Natural killer cell (primary cell): ENCODE measurements around the gene CLASP1. TPM values are rescaled to one million over a fixed set of nuclear protein-coding genes. Genes with fewer than 3 reads are reported as not detected.

ENCODE experiments used
- ATAC-seq, 3 donors: fragments of 150-1000 bp in 2 of 3; fragments of 200-7000 bp in 1 of 3; cut with Tn5 transposase; 1 replicate in 1 of 3; 2 replicates in 2 of 3; pipeline ENCODE4 v1.10.0; 2021; ENCODE audit warnings: mild to moderate bottlenecking in 2 of 3, moderate library complexity in 2 of 3
- DNase-seq, 2 donors: peaks; one replicate each; pipeline versions ENCODE4 v3.0.0 to v3.0.0-alpha.2; 2013 to 2021; ENCODE audit warnings: mixed read lengths in 1 of 2
- H3K27ac ChIP-seq: one replicate; pipeline ENCODE4 v1.5.1; 2013; ENCODE audit warnings: mild to moderate bottlenecking, low read length
- H3K27me3 ChIP-seq: one replicate; pipeline ENCODE4 v1.6.1; 2013; ENCODE audit warnings: low read length; ENCODE audit not compliant: control insufficient read depth, insufficient read depth
- H3K36me3 ChIP-seq: one replicate; pipeline ENCODE4 v1.6.1; 2013; ENCODE audit warnings: low read length; ENCODE audit not compliant: control insufficient read depth, insufficient read depth
- H3K4me1 ChIP-seq: one replicate; pipeline ENCODE4 v1.6.1; 2013; ENCODE audit warnings: low read length; ENCODE audit not compliant: control insufficient read depth, insufficient read depth
- H3K4me3 ChIP-seq: one replicate; pipeline ENCODE4 v1.5.1; 2013; ENCODE audit warnings: low read length
- H3K9me3 ChIP-seq: one replicate; pipeline ENCODE4 v1.6.1; 2013; ENCODE audit warnings: low read length; ENCODE audit not compliant: control insufficient read depth, insufficient read depth
- H3K27ac Mint-ChIP-seq, 2 donors: one replicate each; pipeline ENCODE4 v1.8.0; 2022; ENCODE audit warnings: mild to moderate bottlenecking in 2 of 2, mixed read lengths in 2 of 2, moderate library complexity in 1 of 2
- H3K27me3 Mint-ChIP-seq, 2 donors: one replicate each; pipeline ENCODE4 v1.8.0; 2022; ENCODE audit warnings: low read depth in 2 of 2, mixed read lengths in 2 of 2
- H3K36me3 Mint-ChIP-seq: one replicate; pipeline ENCODE4 v1.8.0; 2022; ENCODE audit warnings: mixed read lengths
- H3K4me1 Mint-ChIP-seq, 2 donors: one replicate each; pipeline ENCODE4 v1.8.0; 2022; ENCODE audit warnings: mixed read lengths in 2 of 2
- H3K4me3 Mint-ChIP-seq: one replicate; pipeline ENCODE4 v1.8.0; 2022; ENCODE audit warnings: mild to moderate bottlenecking, moderate library complexity, mixed read lengths
- H3K9me3 Mint-ChIP-seq, 2 donors: one replicate each; pipeline ENCODE4 v1.8.0; 2022; ENCODE audit warnings: mixed read lengths in 2 of 2
- WGBS: methylation state at CpG from one replicate; pipeline ENCODE4 v1.1.7; 2013; ENCODE audit warnings: missing lambda C conversion rate; ENCODE audit not compliant: insufficient coverage; 5-methylcytosine and 5-hydroxymethylcytosine counted together
- intact Hi-C: fragments of 100-400 bp; cut with micrococcal nuclease; formaldehyde crosslinking; loops from one replicate; pipeline ENCODE4 v1.14.2; 2022
- total RNA-seq, 4 donors: library from RNA; stranded (reverse); fragments of 120-200 nt in 1 of 4; gene quantifications; one replicate each; pipeline versions ENCODE4 v1.2.3 to v1.2.4, GENCODE V29; 2013 to 2022
- TF ChIP-seq, protein P1 (sequence below): fragments of 200-600 bp; IDR thresholded peaks from one replicate; pipeline ENCODE4 v1.8.0; 2022; ENCODE audit warnings: antibody characterized with exemption

Gene CLASP1
- total RNA-seq, 3 donors from 2014 or later (not counting 1 experiment from before 2014, with no cell fraction given): 125 to 142 (median 127) TPM

DNA sequence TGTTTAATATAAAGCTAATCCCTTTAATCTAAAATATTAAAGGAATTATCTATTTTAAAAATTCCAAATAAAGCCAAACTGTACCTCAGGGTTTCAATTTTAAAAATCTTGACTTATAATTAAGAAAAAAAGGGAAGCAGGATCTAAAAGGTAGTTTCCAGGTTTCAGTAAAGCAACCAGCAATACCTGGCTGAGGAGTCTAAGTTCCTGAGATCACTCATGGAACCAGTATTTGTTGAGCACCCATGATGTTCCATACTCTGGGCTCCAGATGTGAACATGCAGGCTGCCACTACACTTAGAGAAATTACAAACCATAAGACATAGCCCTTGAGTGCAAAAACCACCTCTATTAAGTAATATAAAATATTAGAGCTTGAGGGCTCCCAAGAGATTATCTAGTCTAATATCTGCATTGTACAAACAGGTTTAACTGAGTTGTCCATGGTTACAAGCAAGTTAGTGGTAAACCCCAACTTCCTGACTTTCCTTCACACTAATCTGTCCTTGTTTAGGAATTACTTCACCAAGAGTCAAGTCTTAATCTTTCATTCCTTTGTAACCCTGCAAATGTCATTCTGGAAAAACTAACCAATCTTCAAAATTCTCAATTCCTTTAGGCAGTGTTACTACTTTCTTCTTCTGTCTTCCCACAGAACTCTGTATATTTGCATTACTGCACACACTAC is 49.2 kb downstream of the CLASP1 start:
- H3K9me3 Mint-ChIP-seq: no peaks in the 10 kb centered on the region
- H3K4me1 Mint-ChIP-seq: peaks cover 51 to 63% of the 10 kb centered on the region in 2 donors
- intact Hi-C loops: loop anchor here (5.0 to 10.0 kb wide), 2 partner anchors 47 to 55 kb away; partner anchors contain the start of gene CLASP1
- H3K4me3 ChIP-seq: no peak overlapping the region
- peak overlapping the region; percentile 6 to 10 for H3K27ac Mint-ChIP-seq
- peaks cover 7% of the 10 kb centered on the region for H3K4me1 ChIP-seq
- TF ChIP-seq, protein P1, sequence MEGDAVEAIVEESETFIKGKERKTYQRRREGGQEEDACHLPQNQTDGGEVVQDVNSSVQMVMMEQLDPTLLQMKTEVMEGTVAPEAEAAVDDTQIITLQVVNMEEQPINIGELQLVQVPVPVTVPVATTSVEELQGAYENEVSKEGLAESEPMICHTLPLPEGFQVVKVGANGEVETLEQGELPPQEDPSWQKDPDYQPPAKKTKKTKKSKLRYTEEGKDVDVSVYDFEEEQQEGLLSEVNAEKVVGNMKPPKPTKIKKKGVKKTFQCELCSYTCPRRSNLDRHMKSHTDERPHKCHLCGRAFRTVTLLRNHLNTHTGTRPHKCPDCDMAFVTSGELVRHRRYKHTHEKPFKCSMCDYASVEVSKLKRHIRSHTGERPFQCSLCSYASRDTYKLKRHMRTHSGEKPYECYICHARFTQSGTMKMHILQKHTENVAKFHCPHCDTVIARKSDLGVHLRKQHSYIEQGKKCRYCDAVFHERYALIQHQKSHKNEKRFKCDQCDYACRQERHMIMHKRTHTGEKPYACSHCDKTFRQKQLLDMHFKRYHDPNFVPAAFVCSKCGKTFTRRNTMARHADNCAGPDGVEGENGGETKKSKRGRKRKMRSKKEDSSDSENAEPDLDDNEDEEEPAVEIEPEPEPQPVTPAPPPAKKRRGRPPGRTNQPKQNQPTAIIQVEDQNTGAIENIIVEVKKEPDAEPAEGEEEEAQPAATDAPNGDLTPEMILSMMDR: no peak
- H3K27me3 ChIP-seq: no peaks in the 10 kb centered on the region
- H3K27ac ChIP-seq: peak overlapping the region; percentile 16
- DNase-seq (no peak), ATAC-seq (no peak)
- no peaks in the 10 kb centered on the region for H3K36me3 Mint-ChIP-seq
- no peaks in the 10 kb centered on the region for H3K9me3 ChIP-seq
- H3K4me3 Mint-ChIP-seq: no peak overlapping the region
- no peaks in the 10 kb centered on the region for H3K27me3 Mint-ChIP-seq
- peaks cover 2% of the 10 kb centered on the region for H3K36me3 ChIP-seq

DNA sequence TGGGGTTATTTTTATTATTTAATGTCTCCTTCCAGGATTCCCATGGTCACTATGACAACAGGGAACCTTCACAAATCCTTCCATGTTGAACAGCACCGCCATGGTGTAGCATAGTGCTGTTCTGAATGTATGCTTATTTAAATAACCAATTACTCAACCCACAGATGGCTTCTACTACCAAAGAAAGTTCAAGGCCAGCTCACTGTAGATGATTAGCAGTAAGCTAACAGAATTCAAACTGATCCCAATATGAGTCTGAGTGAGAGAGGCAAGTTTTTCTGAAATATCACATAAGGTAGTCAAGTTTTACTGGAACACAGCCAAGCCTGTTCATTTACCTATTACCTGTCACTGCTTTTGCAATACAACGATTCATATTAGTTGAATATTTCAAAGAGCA is 51.2 kb downstream of the CLASP1 start:
- H3K27me3 ChIP-seq: no peaks in the 10 kb centered on the region
- H3K4me3 Mint-ChIP-seq: no peak overlapping the region
- no peaks in the 10 kb centered on the region for H3K36me3 Mint-ChIP-seq
- H3K27ac ChIP-seq: no peak overlapping the region
- WGBS: no CpG with 5 or more reads among the region's 2 CpGs
- H3K27ac Mint-ChIP-seq: peak overlapping the region in 1 of 2 donors; percentile 16
- ATAC-seq (no peak), DNase-seq (no peak)
- intact Hi-C loops: loop anchor here (5.0 to 10.0 kb wide), 2 partner anchors 49 to 53 kb away; partner anchors contain the start of gene CLASP1
- no peaks in the 10 kb centered on the region for H3K9me3 Mint-ChIP-seq
- peaks cover 49 to 60% of the 10 kb centered on the region in 2 donors for H3K4me1 Mint-ChIP-seq
- no peaks in the 10 kb centered on the region for H3K36me3 ChIP-seq
- no peaks in the 10 kb centered on the region for H3K27me3 Mint-ChIP-seq
- H3K4me3 ChIP-seq: no peak overlapping the region
- H3K9me3 ChIP-seq: no peaks in the 10 kb centered on the region
- TF ChIP-seq, protein P1: no peak
- H3K4me1 ChIP-seq: peaks cover 7% of the 10 kb centered on the region

DNA sequence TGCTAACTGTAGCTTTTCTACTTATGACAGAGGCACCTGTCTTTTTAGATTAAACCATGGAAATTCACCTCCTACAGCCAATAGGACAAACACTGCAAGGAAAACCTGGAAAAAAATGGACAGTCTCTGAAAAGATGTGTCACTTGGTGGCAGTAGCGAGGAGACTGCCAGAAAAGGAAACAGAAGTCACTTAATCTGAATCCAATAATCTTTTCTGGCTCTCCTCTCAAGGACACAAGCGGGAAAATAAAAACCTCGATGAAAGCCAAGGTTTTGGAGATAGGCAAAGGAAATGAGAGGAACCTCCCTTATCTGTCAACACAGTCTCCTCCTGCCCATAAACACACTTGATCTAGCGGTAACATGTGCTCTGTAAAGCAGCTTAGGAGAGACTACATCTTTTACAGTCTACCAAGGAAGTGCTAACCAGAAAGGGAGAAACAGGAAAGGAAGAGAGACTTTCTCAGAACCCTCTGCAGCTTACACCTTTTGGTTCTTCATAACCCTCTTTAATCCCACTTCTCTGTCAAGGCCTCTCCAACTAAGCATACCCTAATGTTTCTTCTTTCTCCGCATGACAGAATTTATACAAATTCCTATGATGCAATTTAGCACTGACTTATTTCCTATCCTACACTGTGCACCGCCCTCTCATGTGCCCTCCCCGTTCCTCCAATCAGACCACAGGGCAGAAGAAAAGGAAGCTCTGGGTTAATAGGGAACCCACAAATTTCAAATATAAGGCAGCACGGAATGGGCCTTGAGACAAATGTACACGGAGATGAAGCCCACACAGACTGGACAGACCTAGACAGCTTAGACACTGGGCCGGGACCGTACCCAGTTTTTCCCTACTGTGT is 52.8 kb downstream of the CLASP1 start:
- peak overlapping the region; percentile 79 for H3K4me3 Mint-ChIP-seq
- TF ChIP-seq, protein P1: no peak
- H3K9me3 Mint-ChIP-seq: no peaks in the 10 kb centered on the region
- H3K27me3 Mint-ChIP-seq: no peaks in the 10 kb centered on the region
- Histone ChIP-seq H3K27ac (peak overlapping the region; percentile 54), H3K4me3 (no peak overlapping the region), H3K36me3 (no peaks in the 10 kb centered on the region), H3K9me3 (no peaks in the 10 kb centered on the region), H3K4me1 (peaks cover 7% of the 10 kb centered on the region), H3K27me3 (no peaks in the 10 kb centered on the region)
- 33% methylated on average over 9 of the region's 11 CpGs for WGBS
- DNase-seq (peak in 1 of 2 donors; percentile 37), ATAC-seq (peak; percentile 79 to 87 (median 86))
- peaks cover 40 to 56% of the 10 kb centered on the region in 2 donors for H3K4me1 Mint-ChIP-seq
- H3K36me3 Mint-ChIP-seq: no peaks in the 10 kb centered on the region
- intact Hi-C loops: loop anchor here (5.0 to 10.0 kb wide), 2 partner anchors 51 to 52 kb away; partner anchors contain the start of gene CLASP1
- peak overlapping the region; percentile 74 to 89 for H3K27ac Mint-ChIP-seq
